Effector memory CD4-positive, alpha-beta T cell (primary cell): ENCODE data around the gene OTC.

Source experiments
- DNase-seq, 3 donors: peaks; one replicate each; pipeline ENCODE4 v3.0.0-alpha.2; 2020
- H3K27ac ChIP-seq: 2 replicates; pipeline ENCODE4 v1.7.0; 2013; ENCODE audit warnings: mild to moderate bottlenecking, low read length, moderate library complexity; ENCODE audit not compliant: insufficient read depth, poor library complexity, severe bottlenecking
- H3K27me3 ChIP-seq: replicated peaks from 2 replicates; pipeline ENCODE4 v1.7.0; 2013; ENCODE audit warnings: mild to moderate bottlenecking, low read length; ENCODE audit not compliant: insufficient read depth, control insufficient read depth, poor library complexity, severe bottlenecking
- H3K36me3 ChIP-seq: 2 replicates; pipeline ENCODE4 v1.7.0; 2013; ENCODE audit warnings: mild to moderate bottlenecking, low read length, moderate library complexity; ENCODE audit not compliant: control insufficient read depth, insufficient read depth
- H3K4me1 ChIP-seq: 2 replicates; pipeline ENCODE4 v1.7.0; 2013; ENCODE audit warnings: low read length, mild to moderate bottlenecking; ENCODE audit not compliant: control insufficient read depth, insufficient read depth, poor library complexity, severe bottlenecking
- H3K4me3 ChIP-seq: 2 replicates; pipeline ENCODE4 v1.7.0; 2013; ENCODE audit warnings: low read length, low read depth, mild to moderate bottlenecking; ENCODE audit not compliant: insufficient read depth, poor library complexity, severe bottlenecking
- H3K9me3 ChIP-seq: 2 replicates; pipeline ENCODE4 v1.7.0; 2013; ENCODE audit warnings: mild to moderate bottlenecking, low read length, moderate library complexity; ENCODE audit not compliant: control insufficient read depth

The OTC gene

GRCh38 chrX:38379088-38379487 is 26.7 kb downstream of the OTC start:
- no peak overlapping the region for H3K27ac ChIP-seq
- no peaks in the 10 kb centered on the region for H3K4me1 ChIP-seq
- H3K36me3 ChIP-seq, result no peaks in the 10 kb centered on the region
- H3K27me3 ChIP-seq, result peaks cover 3% of the 10 kb centered on the region
- H3K9me3 ChIP-seq, result no peaks in the 10 kb centered on the region
- DNase-seq, result no peak
- no peak overlapping the region for H3K4me3 ChIP-seq

GRCh38 chrX:38382663-38383062 is 30.3 kb downstream of the OTC start:
- Histone ChIP-seq H3K36me3 (no peaks in the 10 kb centered on the region), H3K27ac (no peak overlapping the region), H3K27me3 (no peaks in the 10 kb centered on the region), H3K9me3 (no peaks in the 10 kb centered on the region), H3K4me1 (no peaks in the 10 kb centered on the region), H3K4me3 (no peak overlapping the region)
- no peak for DNase-seq

GRCh38 chrX:38400389-38400910 is 48.0 kb downstream of the OTC start:
- Histone ChIP-seq H3K4me1 (no peaks in the 10 kb centered on the region), H3K36me3 (no peaks in the 10 kb centered on the region), H3K9me3 (no peaks in the 10 kb centered on the region), H3K27ac (no peak overlapping the region), H3K27me3 (no peaks in the 10 kb centered on the region), H3K4me3 (no peak overlapping the region)
- DNase-seq, result no peak

- Histone ChIP-seq H3K4me3 (no peak overlapping the region), H3K4me1 (no peaks in the 10 kb centered on the region), H3K27me3 (no peaks in the 10 kb centered on the region), H3K9me3 (no peaks in the 10 kb centered on the region), H3K27ac (no peak overlapping the region), H3K36me3 (no peaks in the 10 kb centered on the region)
- DNase-seq, result no peak
Observed at GRCh38 chrX:38402118-38402517, 49.7 kb downstream of the OTC start.

- Histone ChIP-seq H3K4me1 (no peaks in the 10 kb centered on the region), H3K9me3 (no peaks in the 10 kb centered on the region), H3K27ac (no peak overlapping the region), H3K4me3 (no peak overlapping the region), H3K27me3 (no peaks in the 10 kb centered on the region), H3K36me3 (no peaks in the 10 kb centered on the region)
- no peak for DNase-seq
Observed at GRCh38 chrX:38403834-38404233, 51.4 kb downstream of the OTC start.

- Histone ChIP-seq H3K4me1 (no peaks in the 10 kb centered on the region), H3K27me3 (no peaks in the 10 kb centered on the region), H3K27ac (no peak overlapping the region), H3K4me3 (no peak overlapping the region), H3K9me3 (no peaks in the 10 kb centered on the region), H3K36me3 (no peaks in the 10 kb centered on the region)
- DNase-seq, result no peak
Observed at GRCh38 chrX:38407126-38407525, 54.7 kb downstream of the OTC start.

- H3K4me3 ChIP-seq, result no peak overlapping the region
- H3K36me3 ChIP-seq, result no peaks in the 10 kb centered on the region
- no peaks in the 10 kb centered on the region for H3K9me3 ChIP-seq
- no peaks in the 10 kb centered on the region for H3K27me3 ChIP-seq
- no peaks in the 10 kb centered on the region for H3K4me1 ChIP-seq
- H3K27ac ChIP-seq, result no peak overlapping the region
- no peak for DNase-seq
Observed at GRCh38 chrX:38409289-38409688, 56.9 kb downstream of the OTC start.

GRCh38 chrX:38426785-38427184 is 74.4 kb downstream of the OTC start:
- Histone ChIP-seq H3K27me3 (no peaks in the 10 kb centered on the region), H3K27ac (no peak overlapping the region), H3K36me3 (no peaks in the 10 kb centered on the region), H3K4me3 (no peak overlapping the region), H3K4me1 (no peaks in the 10 kb centered on the region), H3K9me3 (no peaks in the 10 kb centered on the region)
- DNase-seq, result no peak

GRCh38 chrX:38431525-38431924 is 79.1 kb downstream of the OTC start:
- Histone ChIP-seq H3K9me3 (no peaks in the 10 kb centered on the region), H3K27ac (no peak overlapping the region), H3K4me1 (no peaks in the 10 kb centered on the region), H3K27me3 (no peaks in the 10 kb centered on the region), H3K36me3 (no peaks in the 10 kb centered on the region), H3K4me3 (no peak overlapping the region)
- DNase-seq, result no peak

GRCh38 chrX:38435130-38435529 is 82.7 kb downstream of the OTC start:
- Histone ChIP-seq H3K4me3 (no peak overlapping the region), H3K27ac (no peak overlapping the region), H3K36me3 (no peaks in the 10 kb centered on the region), H3K4me1 (no peaks in the 10 kb centered on the region), H3K27me3 (no peaks in the 10 kb centered on the region), H3K9me3 (no peaks in the 10 kb centered on the region)
- DNase-seq, result no peak

GRCh38 chrX:38437093-38437492 is 84.7 kb downstream of the OTC start:
- Histone ChIP-seq H3K36me3 (no peaks in the 10 kb centered on the region), H3K27ac (no peak overlapping the region), H3K27me3 (no peaks in the 10 kb centered on the region), H3K9me3 (no peaks in the 10 kb centered on the region), H3K4me3 (no peak overlapping the region), H3K4me1 (no peaks in the 10 kb centered on the region)
- no peak for DNase-seq
